ENCODE data around the gene EIF3L. TPM values are rescaled to one million over a fixed set of nuclear protein-coding genes. Genes with fewer than 3 reads are reported as not detected.

Gene EIF3L
- total and polyA plus RNA-seq, 8 donors, result 310 to 1,258 (median 1,142) TPM

DNA sequence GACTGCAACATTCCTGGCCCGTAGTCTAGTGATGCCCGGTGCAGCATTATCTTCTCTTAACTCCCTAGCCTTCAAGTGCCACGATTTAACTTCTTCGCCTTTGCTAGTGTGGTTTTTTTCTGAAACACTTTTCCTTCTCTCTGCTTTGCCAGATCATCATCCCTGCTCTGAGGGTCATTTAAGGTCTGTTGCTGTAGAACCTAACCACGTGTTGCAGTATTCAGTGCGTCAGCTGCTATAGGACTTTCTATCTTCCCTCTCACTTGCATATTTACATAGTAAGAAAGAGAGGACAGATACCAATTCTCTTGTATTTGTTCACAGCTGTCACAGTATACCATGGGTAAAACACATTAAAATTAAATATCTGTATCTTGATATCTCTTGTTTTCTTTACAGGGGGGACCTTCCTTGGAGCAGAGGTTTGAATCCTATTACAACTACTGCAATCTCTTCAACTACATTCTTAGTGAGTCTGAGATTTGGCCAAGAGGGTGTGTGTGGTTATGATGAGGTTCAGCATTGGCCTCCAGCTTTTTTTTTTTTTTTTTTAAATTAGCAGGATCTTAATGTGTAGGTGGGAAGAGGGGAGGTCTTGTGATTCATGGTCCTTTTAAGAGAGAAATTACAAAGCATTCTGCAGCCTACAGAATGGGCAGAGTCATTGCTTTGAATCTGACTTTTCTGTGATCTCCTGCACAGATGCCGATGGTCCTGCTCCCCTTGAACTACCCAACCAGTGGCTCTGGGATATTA lies 13.5 kb downstream of the EIF3L start:
- Histone ChIP-seq H3K9me3 (no peaks in the 10 kb centered on the region), H3K27ac (no peak overlapping the region), H3K36me3 (peaks cover 0 to 100% of the 10 kb centered on the region in 2 donors), H3K4me1 (peaks cover 0 to 4% of the 10 kb centered on the region in 2 donors), H3K27me3 (no peaks in the 10 kb centered on the region), H3K4me3 (no peak overlapping the region)
- TF ChIP-seq, protein P1, sequence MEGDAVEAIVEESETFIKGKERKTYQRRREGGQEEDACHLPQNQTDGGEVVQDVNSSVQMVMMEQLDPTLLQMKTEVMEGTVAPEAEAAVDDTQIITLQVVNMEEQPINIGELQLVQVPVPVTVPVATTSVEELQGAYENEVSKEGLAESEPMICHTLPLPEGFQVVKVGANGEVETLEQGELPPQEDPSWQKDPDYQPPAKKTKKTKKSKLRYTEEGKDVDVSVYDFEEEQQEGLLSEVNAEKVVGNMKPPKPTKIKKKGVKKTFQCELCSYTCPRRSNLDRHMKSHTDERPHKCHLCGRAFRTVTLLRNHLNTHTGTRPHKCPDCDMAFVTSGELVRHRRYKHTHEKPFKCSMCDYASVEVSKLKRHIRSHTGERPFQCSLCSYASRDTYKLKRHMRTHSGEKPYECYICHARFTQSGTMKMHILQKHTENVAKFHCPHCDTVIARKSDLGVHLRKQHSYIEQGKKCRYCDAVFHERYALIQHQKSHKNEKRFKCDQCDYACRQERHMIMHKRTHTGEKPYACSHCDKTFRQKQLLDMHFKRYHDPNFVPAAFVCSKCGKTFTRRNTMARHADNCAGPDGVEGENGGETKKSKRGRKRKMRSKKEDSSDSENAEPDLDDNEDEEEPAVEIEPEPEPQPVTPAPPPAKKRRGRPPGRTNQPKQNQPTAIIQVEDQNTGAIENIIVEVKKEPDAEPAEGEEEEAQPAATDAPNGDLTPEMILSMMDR (IDR thresholded peaks at IDR 0.05), result no peak
- intact Hi-C loops (cut with DNase I), result loop anchor here (2.0 to 10.0 kb wide), 2 partner anchors 46 to 48 kb away; no protein-coding TSS in a partner anchor
- no peak for ATAC-seq
- DNase-seq, result no peak

DNA sequence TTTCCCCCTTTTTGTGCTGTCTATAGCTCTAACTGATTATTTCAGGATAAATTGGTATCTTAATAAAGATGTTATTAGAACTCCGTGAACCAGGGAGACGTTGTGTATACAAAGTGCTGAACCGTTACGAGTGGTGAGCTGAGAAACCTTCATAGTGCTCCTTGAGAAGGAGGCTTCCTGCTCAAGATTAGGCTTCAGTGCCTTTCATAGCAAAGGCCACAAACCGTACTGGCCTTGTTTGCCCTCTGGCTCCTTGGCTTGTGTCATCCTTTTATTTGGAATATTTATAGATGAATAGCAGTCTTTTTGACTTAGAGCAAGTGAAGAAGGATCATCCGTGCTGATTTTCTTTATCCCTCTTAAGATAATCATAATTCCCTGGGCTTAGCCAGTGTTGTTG lies 16.3 kb downstream of the EIF3L start:
- peaks cover 0 to 2% of the 10 kb centered on the region in 2 donors for H3K4me1 ChIP-seq
- intact Hi-C loops (cut with DNase I), result loop anchor here in 1 of 2 donors (10.0 kb wide), 1 partner anchor 51 kb away; no protein-coding TSS in a partner anchor
- DNase-seq (no peak), ATAC-seq (no peak)
- peaks cover 0 to 100% of the 10 kb centered on the region in 2 donors for H3K36me3 ChIP-seq
- H3K4me3 ChIP-seq, result no peak overlapping the region
- H3K27me3 ChIP-seq, result no peaks in the 10 kb centered on the region
- TF ChIP-seq, protein P1 (IDR thresholded peaks at IDR 0.05), result no peak
- no peak overlapping the region for H3K27ac ChIP-seq
- H3K9me3 ChIP-seq, result no peaks in the 10 kb centered on the region

DNA sequence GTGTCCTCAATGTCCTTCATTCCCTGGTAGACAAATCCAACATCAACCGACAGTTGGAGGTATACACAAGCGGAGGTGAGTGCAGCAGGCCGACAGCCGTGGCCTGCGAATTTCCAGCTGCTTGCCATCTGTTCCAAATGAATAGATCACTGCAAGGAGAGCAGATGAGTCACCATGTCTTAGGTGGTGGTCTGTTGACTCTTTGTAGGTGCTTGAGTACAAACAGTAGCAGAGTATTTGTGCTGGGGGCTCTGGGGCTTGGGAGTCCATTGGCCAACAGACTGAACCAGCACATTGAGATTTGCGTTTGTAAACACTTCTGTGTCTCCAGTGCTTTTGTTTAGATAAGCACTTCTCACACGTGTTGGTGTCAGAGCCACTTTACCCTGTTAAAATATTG lies 21.1 kb downstream of the EIF3L start:
- TF ChIP-seq, protein P1 (IDR thresholded peaks at IDR 0.05), result no peak
- Histone ChIP-seq H3K36me3 (peaks cover 9 to 100% of the 10 kb centered on the region in 2 donors), H3K4me1 (no peaks in the 10 kb centered on the region), H3K9me3 (no peaks in the 10 kb centered on the region), H3K27ac (no peak overlapping the region), H3K4me3 (no peak overlapping the region), H3K27me3 (no peaks in the 10 kb centered on the region)
- intact Hi-C loops (cut with DNase I), result no loop called here
- DNase-seq (no peak), ATAC-seq (no peak)

DNA sequence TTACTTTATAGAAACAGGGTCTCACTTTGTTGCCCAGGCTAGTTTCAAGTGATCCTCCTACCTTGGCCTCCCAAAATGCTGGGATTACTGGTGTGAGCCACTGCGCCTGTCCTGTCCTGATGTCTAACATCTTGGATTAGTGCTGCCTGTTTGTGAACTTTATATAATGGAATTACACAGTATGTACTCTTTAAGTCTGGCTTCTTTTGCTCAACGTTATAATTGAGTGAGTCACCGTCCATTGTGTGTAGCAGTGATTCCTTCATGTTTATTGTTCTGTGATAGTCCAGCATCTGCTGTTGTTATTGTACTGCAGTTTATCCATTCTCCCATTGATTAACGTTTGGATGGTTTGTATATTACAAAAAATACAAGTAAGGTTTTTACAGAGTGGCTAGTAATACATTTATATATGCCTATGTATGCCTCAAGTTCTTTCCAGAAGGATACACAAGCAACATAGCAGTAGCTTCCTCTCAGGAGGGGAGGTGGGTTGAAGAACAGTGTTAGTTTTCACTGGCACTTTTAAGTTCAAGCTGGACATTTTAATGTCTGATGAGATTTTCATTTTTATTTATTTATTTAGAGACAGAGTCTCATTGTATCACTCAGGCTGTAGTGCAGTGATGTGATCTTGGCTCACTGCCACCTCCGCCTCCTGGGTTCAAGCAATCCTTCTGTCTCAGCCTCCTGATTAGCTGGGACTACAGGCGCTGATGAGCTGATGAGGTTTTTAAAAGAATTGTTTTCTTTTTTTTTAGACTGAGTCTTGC lies 31.6 kb downstream of the EIF3L start:
- Histone ChIP-seq H3K36me3 (peaks cover 0 to 90% of the 10 kb centered on the region in 2 donors), H3K27ac (no peak overlapping the region), H3K27me3 (no peaks in the 10 kb centered on the region), H3K4me1 (no peaks in the 10 kb centered on the region), H3K9me3 (no peaks in the 10 kb centered on the region), H3K4me3 (no peak overlapping the region)
- intact Hi-C loops (cut with DNase I), result loop anchor here in 1 of 2 donors (10.0 kb wide), 1 partner anchor 84 kb away; no protein-coding TSS in a partner anchor
- TF ChIP-seq, protein P1 (IDR thresholded peaks at IDR 0.05), result no peak
- no peak for DNase-seq
- no peak for ATAC-seq

DNA sequence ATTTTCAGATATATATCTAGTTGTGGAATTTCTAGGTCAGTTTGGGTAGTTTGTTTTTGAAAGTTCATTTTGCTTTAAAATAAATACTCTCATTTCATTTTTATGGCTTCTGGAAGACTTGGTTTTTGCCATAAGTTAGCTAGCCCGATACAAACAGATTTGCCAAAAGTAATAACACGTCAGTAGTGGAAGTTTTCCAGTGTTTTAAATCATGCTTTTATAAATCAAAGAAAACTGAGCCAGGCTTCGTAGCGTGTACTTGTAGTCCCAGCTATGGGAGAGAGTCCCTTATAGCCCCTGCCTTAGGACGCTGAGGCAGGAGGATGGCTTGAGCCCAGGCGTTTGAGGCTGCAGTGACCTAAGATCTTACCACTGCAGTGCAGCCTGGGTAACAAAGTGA lies 35.2 kb downstream of the EIF3L start:
- intact Hi-C loops (cut with DNase I), result loop anchor here in 1 of 2 donors (10.0 kb wide), 1 partner anchor 80 kb away; no protein-coding TSS in a partner anchor
- H3K27ac ChIP-seq, result no peak overlapping the region
- DNase-seq (no peak), ATAC-seq (no peak)
- TF ChIP-seq, protein P1 (IDR thresholded peaks at IDR 0.05), result no peak
- H3K36me3 ChIP-seq, result peaks cover 0 to 90% of the 10 kb centered on the region in 2 donors
- no peak overlapping the region for H3K4me3 ChIP-seq
- H3K27me3 ChIP-seq, result no peaks in the 10 kb centered on the region
- peaks cover 9 to 10% of the 10 kb centered on the region in 2 donors for H3K4me1 ChIP-seq
- H3K9me3 ChIP-seq, result no peaks in the 10 kb centered on the region
